Stimulated activated CD4-positive, alpha-beta T cell treated with anti-CD3 and anti-CD28 coated beads, Interleukin-4, amount 100 ng/mL, for 1 hour (primary cell): ENCODE data around the gene TMEM255B.

Source experiments
- DNase-seq: peaks from one replicate; pipeline ENCODE4 v3.0.0-alpha.2; 2020

Gene TMEM255B

GRCh38 chr13:113839536-113840204 lies 80.6 kb downstream of the TMEM255B start:
- DNase-seq, result no peak

- no peak for DNase-seq
Observed at GRCh38 chr13:113840541-113841352, 81.7 kb downstream of the TMEM255B start.

DNA sequence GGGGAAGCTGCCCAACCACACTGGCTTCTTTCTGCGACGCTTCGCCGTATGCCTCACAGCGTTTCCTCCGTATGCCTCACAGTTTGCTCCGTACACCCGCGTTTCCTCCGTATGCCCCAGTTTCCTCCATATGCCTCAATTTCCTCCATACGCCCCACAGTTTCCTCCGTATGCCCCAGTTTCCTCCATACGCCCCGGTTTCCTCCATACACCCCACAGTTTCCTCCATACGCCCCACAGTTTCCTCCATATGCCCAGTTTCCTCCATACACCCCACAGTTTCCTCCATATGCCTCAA lies 82.3 kb downstream of the TMEM255B start:
- DNase-seq, result no peak

GRCh38 chr13:113842336-113843062 lies 83.5 kb downstream of the TMEM255B start:
- DNase-seq, result no peak

DNA sequence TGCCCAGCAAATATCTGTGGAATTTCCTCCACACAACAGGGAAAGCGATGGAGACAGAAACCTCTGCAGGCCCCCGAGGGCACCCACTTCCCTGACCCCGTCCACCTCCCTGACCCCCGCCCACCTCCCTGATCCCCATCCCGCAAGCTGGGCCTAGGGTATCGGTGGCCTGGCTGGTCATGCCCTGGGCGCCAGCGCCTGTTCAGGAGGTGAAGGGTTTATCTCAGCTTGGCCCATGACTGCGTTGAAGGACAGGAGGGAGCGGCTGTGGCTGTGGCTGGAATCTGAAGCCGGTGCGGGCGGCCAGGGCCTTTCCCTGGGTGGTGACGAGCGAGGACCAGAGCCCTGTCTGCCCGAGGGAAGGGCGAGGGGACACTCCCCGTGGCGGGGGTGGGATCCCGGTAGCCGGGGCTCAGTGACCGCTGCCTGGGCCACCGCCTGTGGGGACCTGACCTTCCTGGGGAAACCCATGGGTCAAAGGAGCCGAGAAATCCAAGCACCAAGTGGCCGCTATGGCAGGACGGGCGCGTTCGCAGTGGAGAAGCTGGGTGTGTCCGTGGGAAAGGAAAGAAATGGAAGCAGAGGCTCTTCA lies 84.1 kb downstream of the TMEM255B start:
- DNase-seq, result no peak

- no peak for DNase-seq
Observed at GRCh38 chr13:113843864-113844556, 85.0 kb downstream of the TMEM255B start.

DNA sequence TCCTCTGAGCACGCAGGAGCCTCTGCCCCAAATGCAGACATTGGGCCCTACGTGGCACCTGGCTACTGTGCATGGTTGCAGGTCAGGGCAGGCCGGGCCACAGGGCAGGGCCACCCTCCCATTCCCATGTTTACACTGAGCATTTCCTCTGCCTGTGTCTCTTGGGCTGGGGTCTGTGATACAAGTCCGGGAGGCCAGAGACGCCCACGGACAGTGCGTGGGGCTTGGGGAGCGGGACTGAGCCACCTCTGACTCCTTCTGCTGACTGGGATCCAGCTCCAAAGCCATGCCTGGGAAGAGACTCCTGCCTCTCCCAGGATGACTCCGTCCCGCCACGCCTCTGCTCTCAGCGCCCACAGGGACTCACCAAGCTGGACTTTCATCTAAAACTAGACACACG lies 86.0 kb downstream of the TMEM255B start:
- no peak for DNase-seq

DNA sequence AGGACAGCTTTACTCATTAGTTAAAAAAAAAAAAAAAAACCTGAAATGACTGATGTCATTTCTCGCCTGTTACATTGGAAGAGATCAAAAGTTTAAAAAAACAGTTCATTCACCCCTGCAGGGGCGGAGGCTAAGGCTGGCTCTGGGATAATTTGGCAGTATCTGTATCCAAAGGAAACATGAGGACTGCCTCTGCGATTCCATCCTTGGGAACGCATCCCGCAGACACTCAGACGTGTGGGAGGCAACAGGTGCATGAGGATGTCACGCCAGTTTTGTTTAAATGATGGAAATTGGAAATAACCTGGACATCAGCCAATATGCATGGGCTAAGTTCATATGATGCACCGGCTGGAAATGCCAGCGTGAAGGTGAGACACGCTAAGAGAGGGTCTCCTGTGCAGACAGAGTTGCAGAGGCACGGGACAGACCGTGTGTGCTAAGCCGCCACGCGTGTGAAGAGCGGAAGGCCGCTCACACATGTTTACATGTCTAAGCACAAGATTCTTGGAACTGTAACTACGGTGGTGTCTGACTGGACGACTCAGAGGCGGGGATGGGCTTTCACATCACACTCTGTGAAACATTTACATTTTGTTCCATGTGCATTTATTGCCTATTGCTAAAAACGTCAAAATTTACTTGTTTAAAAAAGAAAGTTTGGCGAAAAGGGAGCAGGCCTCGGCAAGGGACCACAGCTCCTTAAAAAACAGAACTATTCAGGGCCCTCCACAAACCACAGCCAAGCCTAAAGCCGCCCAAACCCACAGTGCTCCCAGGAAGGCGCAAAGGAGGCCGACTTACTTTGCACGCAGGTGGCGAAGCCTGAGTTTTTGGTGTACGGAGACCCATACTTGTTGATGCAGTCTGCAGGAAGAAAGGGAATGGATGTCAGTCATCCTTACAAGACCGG lies 87.0 kb downstream of the TMEM255B start:
- DNase-seq, result no peak

- no peak for DNase-seq
Observed at GRCh38 chr13:113846636-113847318, 87.8 kb downstream of the TMEM255B start.

DNA sequence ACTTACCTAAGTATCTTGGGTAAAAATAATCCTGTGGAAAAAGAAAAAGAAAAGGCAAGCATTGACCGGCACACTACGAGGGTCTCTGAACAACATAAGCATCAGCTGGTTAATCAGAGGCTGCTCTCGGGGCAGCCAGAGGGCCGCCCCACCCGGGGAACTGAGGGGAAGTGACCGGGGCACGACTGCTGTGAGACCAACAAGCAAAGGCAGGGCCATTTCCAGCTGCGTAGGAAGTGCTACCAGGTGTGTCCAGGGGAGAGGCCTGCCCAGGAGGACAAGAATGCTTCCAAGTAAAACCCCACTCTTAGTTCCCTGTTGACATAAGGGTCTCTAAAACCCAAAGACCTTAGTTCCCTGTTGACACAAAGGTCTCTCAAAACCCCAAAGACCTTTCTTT lies 89.0 kb downstream of the TMEM255B start:
- no peak for DNase-seq

DNA sequence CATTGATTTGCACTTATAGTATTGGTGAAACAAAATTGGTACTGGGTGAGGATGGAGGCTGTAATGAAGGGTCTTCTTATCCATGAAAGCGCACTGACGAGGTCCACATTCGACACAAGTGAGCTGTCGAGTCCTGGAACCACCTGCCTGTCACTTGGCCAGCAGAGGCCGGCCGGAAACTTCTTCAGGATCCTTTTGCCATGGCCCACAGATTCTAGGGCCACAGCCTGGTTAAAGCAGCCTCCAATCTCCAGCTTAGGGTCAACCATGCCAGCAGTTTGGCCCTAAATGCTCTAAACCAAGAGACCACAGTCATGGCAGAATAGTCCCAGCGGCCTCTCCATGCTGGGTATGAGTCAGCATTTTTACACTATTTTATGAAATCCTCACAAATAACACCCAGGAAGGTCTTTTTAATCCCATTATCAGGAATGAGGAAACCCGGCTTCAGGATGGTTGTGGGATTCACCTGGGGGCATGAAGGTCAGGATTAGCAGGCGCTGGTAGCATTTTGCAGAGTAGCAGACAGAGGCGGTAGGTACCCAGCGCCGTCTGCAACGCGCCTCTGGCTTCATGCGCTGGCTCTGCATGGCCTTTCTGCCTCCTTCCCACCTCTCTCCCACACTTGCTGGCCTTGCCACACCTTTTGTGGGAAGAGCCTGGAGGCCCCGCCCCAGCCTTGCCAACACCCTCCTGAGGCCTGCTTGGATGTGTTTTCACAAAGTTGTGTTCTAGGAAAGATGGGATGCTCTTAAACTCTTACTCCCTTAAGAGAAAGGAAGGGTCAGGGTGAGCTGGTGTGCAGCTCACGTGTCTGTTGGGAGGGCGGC lies 89.6 kb downstream of the TMEM255B start:
- no peak for DNase-seq

- DNase-seq, result no peak
Observed at GRCh38 chr13:113849546-113849945, 90.5 kb downstream of the TMEM255B start.

DNA sequence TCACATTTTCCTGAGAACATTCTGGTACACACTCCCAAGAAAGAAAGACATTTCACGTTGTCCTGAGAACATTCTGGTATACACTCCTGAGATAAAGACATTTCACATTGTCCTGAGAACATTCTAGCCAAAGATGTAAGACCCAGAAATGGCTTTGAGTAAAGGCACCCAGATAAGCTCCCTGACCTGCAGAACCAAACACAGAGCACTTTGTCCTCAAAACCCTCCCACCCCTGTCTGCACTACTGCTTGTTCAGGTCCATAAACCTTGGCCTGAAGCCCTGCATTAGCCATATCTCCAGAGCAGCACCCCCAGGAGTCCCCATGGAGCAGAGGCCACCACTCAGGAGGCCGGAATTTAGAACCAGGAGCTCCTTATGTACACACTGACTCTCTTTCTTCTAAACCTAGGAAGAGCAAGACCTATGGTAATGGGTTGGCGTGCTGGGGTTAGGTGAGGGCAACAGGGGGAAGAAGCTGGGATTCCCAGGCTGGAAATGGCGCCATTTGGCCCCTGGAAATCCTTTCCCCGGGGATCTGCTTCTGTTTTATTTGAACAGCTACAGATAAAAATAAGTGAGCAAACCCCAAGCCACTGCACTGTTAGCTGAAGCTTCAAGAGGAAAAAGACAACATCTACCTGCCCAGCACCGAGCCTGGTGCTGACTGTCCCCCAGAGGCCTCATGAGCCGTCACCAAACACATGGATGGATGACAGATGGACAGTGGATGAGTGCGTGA lies 91.1 kb downstream of the TMEM255B start:
- DNase-seq, result no peak

DNA sequence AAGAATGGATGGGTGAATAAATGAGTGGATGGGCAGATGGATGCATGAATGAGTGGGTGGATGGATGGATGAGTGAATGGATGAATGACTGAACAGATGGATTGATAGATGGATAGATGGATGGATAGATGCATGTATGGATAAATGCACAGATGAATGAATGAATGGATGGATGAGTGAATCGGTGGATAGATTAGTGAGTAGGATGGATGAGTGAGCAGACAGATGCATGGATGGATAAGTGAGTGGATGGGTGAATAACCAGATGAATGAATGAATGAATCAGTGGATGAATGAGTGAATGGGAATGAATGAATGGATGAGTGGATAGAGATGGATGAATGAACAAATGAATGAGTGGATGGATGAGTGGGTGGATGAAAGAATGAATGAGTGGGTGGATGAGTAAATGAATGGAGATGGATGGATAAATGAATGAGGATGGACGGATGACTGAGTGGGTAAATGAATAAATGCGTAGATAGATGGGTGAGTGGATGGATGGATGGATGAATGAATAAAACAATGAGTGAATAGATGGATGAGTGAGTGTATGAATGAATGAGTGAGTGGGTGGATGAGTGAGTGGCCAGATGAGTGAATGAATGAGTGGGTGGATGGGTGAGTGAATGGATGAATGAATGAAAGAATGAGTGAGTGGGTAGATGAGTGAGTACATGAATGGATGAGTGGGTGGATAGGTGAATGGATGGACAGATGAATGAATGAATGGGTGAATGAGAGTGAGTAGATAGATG lies 91.9 kb downstream of the TMEM255B start:
- DNase-seq, result no peak

DNA sequence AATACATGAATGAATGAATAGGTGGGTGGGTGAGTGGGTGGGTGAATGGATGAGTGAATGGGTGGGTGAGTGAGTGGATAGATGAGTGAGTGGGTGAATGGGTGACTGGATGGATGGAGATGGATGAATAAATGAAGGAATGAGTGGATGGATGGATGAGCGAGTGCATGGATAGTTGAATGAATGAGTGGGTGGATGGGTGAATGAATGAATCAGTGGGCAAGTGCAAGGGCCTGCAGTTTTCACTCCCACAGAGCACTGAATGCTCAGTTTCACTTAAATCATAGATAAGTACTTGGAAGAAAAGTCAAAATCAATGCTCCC lies 92.4 kb downstream of the TMEM255B start:
- no peak for DNase-seq

GRCh38 chr13:113851826-113852535 lies 93.0 kb downstream of the TMEM255B start:
- no peak for DNase-seq

- DNase-seq, result no peak
Observed at GRCh38 chr13:113852536-113853517, 93.8 kb downstream of the TMEM255B start.
